ENCODE data around the gene DUSP11.
A peak's percentile ranks its signal among the peaks of the same experiment; 100 is the strongest.
"Not testable (repeated sequence)": the region's sequence is repeated elsewhere in the genome, so short reads cannot be mapped to it uniquely, and the experiment has no call there.

The DUSP11 gene
- long read RNA-seq, donor 1, transcript DUSP11-201 (9 exons, 1,653 nt), result major isoform, 26 of 32 reads
- long read RNA-seq, donor 1, partial matches to known transcripts, result 6 of 32 reads
- long read RNA-seq, donor 1, other reads (novel, unspliced or antisense), result 0 of 32 reads
- long read RNA-seq, donor 2, transcript DUSP11-201 (9 exons, 1,653 nt), result major isoform, 12 of 12 reads
- long read RNA-seq, donor 2, partial matches to known transcripts, result 0 of 12 reads
- long read RNA-seq, donor 2, other reads (novel, unspliced or antisense), result 0 of 12 reads
- long read RNA-seq, donor 3, transcript DUSP11-201 (9 exons, 1,653 nt), result major isoform, 5 of 5 reads
- long read RNA-seq, donor 3, partial matches to known transcripts, result 0 of 5 reads
- long read RNA-seq, donor 3, other reads (novel, unspliced or antisense), result 0 of 5 reads
- long read RNA-seq, donor 4, transcript DUSP11-201 (9 exons, 1,653 nt), result major isoform, 14 of 19 reads
- long read RNA-seq, donor 4, partial matches to known transcripts, result 5 of 19 reads
- long read RNA-seq, donor 4, other reads (novel, unspliced or antisense), result 0 of 19 reads
- long read RNA-seq, donor 5, transcript DUSP11-201 (9 exons, 1,653 nt), result major isoform, 14 of 14 reads
- long read RNA-seq, donor 5, partial matches to known transcripts, result 0 of 14 reads
- long read RNA-seq, donor 5, other reads (novel, unspliced or antisense), result 0 of 14 reads
- long read RNA-seq, donor 6, transcript DUSP11-201 (9 exons, 1,653 nt), result major isoform, 12 of 18 reads
- long read RNA-seq, donor 6, partial matches to known transcripts, result 6 of 18 reads
- long read RNA-seq, donor 6, other reads (novel, unspliced or antisense), result 0 of 18 reads
- long read RNA-seq, donor 7, transcript DUSP11-201 (9 exons, 1,653 nt), result major isoform, 14 of 30 reads
- long read RNA-seq, donor 7, partial matches to known transcripts, result 15 of 30 reads
- long read RNA-seq, donor 7, other reads (novel, unspliced or antisense), result 0 of 30 reads
- long read RNA-seq, donor 8, transcript DUSP11-201 (9 exons, 1,653 nt), result major isoform, 14 of 19 reads
- long read RNA-seq, donor 8, partial matches to known transcripts, result 5 of 19 reads
- long read RNA-seq, donor 8, other reads (novel, unspliced or antisense), result 0 of 19 reads

- peak; percentile 88 for DNase-seq
Observed at GRCh38 chr2:73779467-73780236, at the start of gene DUSP11. Gene DUSP11, minus strand, starts transcription at chr2:73780103. Its CDS starts 129 bp downstream, at chr2:73779974.

GRCh38 chr2:73828818-73829570 is 49.1 kb upstream of the DUSP11 start, which contains the start of gene STAMBP:
Gene STAMBP, plus strand, starts transcription at chr2:73828961. Its CDS starts 1,896 bp downstream, at chr2:73830857.
- DNase-seq, result peak; percentile 92

GRCh38 chr2:73828389-73828817 is 48.5 kb upstream of the DUSP11 start:
- DNase-seq, result no peak

- no peak for DNase-seq
Observed at GRCh38 chr2:73827660-73828388, 47.9 kb upstream of the DUSP11 start.

DNA sequence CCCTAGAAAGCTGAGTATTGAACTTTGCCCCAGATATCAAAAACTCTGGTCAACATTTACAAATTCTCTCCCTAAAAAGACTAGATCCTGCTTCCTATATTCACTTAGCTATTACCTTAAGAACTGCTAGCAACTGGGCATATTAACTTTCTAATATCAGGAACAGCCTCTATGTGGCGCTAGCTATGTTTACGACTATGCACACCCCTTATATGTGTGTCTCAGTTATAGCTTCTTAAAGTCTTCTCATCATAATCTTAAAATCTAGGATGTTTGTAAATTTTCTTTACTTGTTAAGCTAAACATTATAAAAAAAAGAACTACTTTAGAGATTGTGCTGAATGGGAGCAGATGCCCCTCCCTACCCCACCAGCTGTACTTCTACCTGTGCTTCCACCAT is 47.1 kb upstream of the DUSP11 start:
- DNase-seq, result no peak

DNA sequence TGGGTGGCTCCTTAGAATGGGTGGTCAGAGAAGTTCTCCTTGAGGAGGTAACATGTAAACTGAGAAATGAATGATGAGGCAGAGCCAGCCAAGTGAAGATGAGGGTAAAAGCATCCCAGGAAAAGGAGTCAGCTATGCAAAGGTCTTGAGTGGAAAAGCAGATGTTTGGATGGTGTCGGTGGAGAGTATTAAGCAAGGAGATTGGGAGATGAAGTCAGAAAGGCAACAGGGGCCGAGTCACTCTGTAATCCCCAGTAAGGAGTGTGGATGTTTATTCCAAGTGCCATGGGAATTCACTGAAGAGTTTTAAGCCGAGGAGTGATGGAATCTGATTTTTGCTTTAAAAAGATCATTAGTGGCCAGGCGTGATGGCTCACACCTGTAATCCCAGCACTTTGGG is 45.5 kb upstream of the DUSP11 start:
- DNase-seq, result no peak

DNA sequence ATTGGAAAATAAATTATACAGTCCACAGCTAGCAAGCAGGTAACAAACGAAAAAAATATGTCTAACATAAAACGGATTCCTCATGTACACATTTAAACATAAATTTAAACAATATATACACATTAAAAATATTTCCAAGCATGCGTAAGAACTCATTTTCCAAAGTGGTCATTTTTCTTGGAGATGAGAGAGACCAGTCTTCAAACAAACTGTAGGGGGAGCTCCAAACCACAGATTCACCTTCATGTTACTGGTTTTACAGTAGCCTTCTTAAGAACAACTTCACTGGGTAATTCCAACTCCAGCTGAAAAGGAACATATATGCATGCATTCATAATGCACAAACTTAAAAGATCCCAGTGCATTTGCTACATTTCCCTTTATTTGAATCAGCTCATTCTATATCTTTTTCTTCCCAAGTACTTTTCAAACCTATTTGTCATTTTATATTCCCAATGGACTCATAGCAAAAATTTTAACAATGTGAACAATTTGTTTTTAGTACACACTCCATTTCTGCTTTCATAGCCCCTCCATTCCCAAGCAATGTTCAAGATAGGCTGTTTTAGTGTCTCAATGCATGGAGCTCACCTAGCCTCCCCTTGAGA is 44.1 kb upstream of the DUSP11 start:
- DNase-seq, result peak; percentile 26

DNA sequence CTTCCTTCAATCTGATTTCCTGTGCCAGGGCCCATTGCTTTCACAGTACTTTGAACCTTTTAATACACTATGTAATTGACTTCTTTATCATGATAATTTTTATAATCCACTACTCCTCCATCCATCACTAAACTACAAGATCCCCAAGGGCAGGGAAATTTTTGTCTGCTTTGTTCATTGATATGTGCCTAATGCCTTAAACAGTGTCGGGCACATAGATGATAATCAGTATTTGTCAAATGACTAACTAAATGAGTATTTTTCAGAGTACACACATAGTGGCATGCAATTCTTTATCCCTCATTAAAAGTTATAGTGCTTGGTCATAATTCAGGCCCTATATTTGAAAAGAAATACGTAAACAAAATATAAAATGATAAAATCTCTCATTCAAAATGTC is 43.5 kb upstream of the DUSP11 start:
- DNase-seq, result no peak

DNA sequence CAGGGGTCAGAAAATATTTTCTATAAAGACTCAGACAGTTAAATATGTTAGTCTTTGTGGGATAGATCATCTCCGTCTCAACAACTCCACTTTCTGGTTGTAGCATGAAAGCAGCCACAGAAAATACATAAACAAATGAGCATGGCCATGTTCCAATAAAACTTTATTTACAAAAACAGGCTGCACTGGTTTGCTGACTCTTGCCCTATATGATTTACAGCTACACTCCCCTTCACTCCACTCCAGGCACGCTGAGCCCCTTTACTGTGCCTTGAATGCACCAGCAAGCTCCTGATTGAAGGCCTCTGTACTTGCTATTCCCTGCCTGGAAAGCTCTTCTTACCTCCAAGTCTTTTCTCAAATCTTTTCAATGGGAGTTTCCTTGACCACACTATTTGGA is 43.1 kb upstream of the DUSP11 start:
- DNase-seq, result no peak

GRCh38 chr2:73822276-73822675 is 42.4 kb upstream of the DUSP11 start:
- DNase-seq, result no peak

DNA sequence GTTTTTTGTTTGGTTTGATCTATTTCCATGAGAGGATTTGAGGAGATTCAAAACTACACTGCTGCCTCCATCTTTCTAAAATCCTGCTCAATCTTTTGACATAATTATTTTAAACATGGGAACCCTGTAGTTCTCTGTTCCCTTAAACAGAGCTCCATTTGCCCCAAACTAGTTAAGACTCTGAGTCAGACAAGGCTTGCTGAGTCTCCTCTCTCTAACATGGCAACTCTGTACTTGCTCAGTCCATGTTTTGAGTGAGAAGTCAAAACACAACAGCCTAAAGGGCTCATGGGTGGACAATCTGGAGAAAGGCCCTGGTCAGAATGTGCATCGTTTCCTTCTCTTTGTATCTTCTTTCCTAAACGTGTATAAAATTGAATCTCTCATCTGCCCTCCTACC is 41.8 kb upstream of the DUSP11 start:
- no peak for DNase-seq

GRCh38 chr2:73821227-73821626 is 41.3 kb upstream of the DUSP11 start:
- no peak for DNase-seq

DNA sequence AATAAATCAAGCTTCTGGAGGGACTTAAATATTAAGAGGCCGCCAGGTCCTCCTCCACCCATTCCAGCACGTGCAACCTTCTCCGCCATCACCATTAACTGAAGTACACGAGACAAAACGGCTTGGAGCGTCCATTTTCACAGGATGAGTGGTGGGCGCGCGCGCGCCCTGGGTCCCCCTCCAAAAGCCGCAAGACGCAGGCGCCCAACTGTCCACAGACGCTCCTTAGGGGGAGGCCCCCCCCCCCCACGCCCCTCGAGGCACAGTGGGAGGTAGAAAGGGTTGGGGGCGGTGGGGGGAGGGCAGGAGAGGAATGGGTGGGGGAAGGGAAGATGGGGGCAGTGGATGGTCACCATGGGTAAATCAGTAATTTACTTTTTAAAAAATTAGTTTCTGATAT is 38.4 kb upstream of the DUSP11 start:
- DNase-seq, result no peak

DNA sequence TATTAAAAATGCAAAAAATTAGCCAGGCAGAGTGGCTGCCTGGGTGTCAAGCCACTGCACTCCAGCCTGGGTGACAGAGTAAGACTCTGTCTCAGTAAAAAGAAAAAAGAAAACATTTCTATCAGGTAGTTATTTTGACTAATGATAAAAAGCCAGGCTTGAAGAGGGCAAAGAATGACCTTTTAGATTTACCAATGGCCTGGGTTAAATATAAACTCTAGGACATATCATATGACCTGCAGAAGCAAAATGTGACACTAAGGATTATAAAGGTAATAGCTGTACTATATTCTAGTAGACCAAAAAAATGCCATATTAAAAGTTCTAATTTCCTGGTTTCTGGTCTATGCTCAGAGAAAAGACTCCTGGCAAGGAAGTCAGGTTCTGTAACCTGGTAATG is 32.7 kb upstream of the DUSP11 start:
- DNase-seq, result no peak

- DNase-seq, result no peak
Observed at GRCh38 chr2:73811878-73812277, 32.0 kb upstream of the DUSP11 start.

DNA sequence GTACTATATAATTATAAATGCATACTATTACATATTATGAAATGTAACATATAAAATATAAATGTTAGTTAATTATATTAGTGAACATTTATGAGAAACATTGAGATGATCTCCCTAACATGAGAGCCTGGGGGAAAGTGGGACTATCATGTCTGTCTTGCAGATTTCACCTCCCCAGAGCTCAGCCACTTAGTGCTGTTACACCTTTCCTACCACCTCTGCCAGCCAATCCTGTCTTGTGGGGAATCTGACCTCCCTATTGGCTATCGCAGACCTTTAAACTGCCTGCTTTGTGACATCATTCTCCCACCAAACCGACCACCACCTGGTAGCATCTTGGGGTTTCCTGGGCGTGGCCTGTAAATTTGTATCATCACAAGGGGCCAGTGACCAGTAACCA is 4.0 kb upstream of the DUSP11 start, which contains the start of gene C2orf78:
C2orf78 (plus strand) TSS at position 301 of the 400 bp plus-strand sequence. CDS start 127 bp downstream, outside the sequence.
- not testable (repeated sequence) for DNase-seq

DNA sequence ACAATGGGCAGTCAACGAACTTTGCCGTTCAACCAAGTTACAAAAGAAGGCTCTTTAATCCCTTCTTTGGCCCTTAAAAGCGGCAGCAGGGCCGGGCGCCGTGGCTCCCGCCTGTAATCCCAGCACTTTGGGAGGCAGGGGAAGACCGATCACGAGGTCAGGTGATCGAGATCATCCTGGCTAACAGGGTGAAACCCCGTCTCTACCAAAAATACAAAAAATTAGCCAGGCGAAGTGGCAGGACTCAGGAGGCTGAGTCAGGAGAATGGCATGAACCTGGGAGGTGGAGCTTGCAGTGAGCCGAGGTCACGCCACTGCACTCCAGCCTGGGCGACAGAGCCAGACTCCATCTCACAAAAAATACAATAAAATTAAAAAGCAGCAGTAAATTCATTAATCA is 3.5 kb upstream of the DUSP11 start:
- DNase-seq, result not testable (repeated sequence)

GRCh38 chr2:73780237-73780582 is 307 bp upstream of the DUSP11 start:
- DNase-seq, result no peak

DNA sequence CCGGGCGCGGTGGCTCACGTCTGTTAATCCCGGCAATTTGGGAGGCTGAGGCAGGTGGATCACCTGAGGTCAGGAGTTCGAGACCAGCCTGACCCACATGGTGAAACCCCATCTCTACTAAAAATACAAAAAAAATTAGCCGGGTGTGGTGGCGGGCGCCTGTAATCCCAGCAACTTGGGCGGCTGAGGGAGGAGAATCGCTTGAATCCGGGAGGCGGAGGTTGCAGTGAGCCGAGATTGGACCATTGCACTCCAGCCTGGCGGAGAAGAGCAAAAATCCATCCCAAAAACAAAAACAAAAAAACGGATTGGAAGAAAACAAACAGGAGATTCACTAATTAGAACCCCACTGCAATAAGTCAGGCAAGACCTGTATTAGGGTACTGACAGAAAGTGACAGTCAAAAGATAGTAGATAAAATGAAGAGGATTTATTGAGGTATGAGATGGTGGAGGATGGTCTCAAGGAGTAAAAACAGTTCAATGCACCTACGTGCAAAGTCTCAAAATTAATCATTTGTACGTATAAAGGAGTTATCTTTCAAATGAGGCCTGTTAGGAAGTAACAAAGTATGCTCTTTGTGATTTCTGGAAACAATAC is 936 bp downstream of the DUSP11 start:
- not testable (repeated sequence) for DNase-seq

All from right kidney (tissue), 9 donors.